MM.1S (cell line): Measurements from ENCODE around the gene CRNKL1.

ENCODE experiments used
- EZH2 ChIP-seq: fragments of 300-600 bp; sonication (generic); optimal IDR thresholded peaks from 2 replicates; pipeline ENCODE3; 2017; ENCODE audit warnings: low read depth, mild to moderate bottlenecking, antibody characterized with exemption, low read length, mixed read lengths
- EZH2phosphoT487 ChIP-seq: fragments of 300-600 bp; sonication (generic); IDR thresholded peaks from 2 replicates; pipeline ENCODE4 v1.6.1; 2018; ENCODE audit warnings: antibody characterized with exemption, low read length
- TF ChIP-seq, protein P1 (sequence below): fragments of 300-600 bp; sonication (generic); IDR thresholded peaks from 2 replicates; pipeline ENCODE4 v1.5.1; 2016; ENCODE audit warnings: antibody characterized with exemption, low read length, mixed read lengths

DNA sequence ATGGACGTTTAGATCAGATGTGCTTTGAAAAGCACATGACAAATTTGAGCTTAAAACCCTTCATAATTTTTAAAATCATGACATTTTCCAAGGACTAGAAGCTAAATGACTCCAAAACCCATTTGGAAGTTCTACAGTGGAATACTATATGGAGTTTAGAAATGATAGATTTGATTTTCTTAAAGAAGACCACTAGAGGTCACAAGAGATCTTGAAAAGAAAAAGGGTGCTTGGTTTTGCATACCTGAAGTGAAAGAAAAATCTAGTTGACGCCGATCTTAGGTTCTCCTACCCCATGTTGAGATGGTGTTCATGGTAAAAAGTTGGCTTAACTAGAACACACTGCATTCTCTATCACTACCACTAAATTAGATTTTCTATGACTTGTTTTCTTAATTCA lies 31.5 kb upstream of the CRNKL1 start:
- TF ChIP-seq, protein P1, sequence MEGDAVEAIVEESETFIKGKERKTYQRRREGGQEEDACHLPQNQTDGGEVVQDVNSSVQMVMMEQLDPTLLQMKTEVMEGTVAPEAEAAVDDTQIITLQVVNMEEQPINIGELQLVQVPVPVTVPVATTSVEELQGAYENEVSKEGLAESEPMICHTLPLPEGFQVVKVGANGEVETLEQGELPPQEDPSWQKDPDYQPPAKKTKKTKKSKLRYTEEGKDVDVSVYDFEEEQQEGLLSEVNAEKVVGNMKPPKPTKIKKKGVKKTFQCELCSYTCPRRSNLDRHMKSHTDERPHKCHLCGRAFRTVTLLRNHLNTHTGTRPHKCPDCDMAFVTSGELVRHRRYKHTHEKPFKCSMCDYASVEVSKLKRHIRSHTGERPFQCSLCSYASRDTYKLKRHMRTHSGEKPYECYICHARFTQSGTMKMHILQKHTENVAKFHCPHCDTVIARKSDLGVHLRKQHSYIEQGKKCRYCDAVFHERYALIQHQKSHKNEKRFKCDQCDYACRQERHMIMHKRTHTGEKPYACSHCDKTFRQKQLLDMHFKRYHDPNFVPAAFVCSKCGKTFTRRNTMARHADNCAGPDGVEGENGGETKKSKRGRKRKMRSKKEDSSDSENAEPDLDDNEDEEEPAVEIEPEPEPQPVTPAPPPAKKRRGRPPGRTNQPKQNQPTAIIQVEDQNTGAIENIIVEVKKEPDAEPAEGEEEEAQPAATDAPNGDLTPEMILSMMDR, result peak; percentile 50
- no peak for TF ChIP-seq EZH2
- TF ChIP-seq EZH2phosphoT487, result no peak
